GM18907 (cell line): ENCODE results near the gene KIFBP.
A peak's percentile ranks its signal among the peaks of the same experiment; 100 is the strongest.
"Not testable (repeated sequence)": the region's sequence is repeated elsewhere in the genome, so short reads cannot be mapped to it uniquely, and the experiment has no call there.

Experiments used
- ATAC-seq: cut with Tn5 transposase; IDR thresholded peaks from one replicate; pipeline ENCODE4 v1.9.1; 2021; ENCODE audit warnings: mild to moderate bottlenecking, moderate library complexity; ENCODE audit not compliant: unreplicated experiment

Gene KIFBP

GRCh38 chr10:68992636-68993440, 4.2 kb downstream of the KIFBP start:
- no peak for ATAC-seq

GRCh38 chr10:68997211-68997610, 8.6 kb downstream of the KIFBP start:
- no peak for ATAC-seq

DNA sequence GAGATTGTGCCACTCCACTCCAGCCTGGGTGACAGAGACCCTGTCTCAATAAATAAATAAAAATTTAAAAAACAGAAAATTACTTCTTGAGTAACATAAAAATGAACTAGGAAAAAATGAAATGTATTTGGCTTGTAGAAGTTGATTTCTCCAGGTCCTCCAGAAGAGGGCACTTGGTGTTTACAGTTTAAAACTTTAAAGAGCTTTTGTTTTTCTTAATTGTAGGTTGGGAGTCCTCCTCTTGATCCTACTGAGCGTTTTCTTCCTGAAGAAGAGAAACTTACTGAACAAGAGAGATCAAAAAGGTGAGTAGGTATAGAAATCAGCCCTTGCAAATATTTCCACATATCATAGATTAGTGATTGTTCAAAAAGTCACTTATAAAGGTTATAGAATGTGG, 16.2 kb downstream of the KIFBP start:
- ATAC-seq, result peak; percentile 45

DNA sequence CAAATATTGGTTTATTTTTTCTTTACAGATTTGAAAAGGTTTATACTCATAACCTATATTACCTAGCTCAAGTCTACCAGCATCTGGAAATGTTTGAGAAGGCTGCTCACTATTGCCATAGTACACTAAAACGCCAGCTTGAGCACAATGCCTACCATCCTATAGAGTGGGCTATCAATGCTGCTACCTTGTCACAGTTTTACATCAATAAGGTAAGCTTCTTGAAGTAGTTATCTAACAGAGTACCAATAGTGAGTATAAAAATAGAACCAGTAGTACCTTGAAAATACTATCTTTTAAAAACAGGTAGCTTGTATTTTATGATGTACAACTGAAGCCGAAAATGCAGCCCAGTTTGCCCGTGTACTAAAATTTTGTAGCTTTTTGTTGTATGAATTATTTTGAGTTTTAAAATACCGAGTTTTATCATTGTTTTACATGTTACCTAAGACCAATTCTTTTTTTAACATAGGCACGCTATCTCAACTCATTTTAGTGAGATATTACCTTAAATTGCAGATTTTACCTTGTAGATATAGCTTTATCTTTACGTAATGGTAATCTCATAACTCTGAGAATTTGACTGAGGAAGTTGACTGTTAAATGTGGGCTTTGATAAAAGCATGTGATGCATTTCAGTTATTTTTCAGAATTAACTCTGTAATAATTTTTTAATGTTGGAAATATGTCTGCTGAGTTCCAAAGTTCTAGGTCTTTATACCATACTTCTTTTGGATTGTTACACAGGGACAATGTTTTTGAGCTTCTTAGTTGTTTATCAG, 17.3 kb downstream of the KIFBP start:
- ATAC-seq, result no peak

GRCh38 chr10:69007260-69007659, 18.7 kb downstream of the KIFBP start:
- ATAC-seq, result no peak

GRCh38 chr10:69009360-69009759, 20.8 kb downstream of the KIFBP start:
- no peak for ATAC-seq

GRCh38 chr10:69010151-69010640, 21.6 kb downstream of the KIFBP start:
- ATAC-seq, result no peak

GRCh38 chr10:69012778-69013177, 24.2 kb downstream of the KIFBP start:
- ATAC-seq, result not testable (repeated sequence)

- no peak for ATAC-seq
Measured at GRCh38 chr10:69014171-69014570, 25.6 kb downstream of the KIFBP start.

DNA sequence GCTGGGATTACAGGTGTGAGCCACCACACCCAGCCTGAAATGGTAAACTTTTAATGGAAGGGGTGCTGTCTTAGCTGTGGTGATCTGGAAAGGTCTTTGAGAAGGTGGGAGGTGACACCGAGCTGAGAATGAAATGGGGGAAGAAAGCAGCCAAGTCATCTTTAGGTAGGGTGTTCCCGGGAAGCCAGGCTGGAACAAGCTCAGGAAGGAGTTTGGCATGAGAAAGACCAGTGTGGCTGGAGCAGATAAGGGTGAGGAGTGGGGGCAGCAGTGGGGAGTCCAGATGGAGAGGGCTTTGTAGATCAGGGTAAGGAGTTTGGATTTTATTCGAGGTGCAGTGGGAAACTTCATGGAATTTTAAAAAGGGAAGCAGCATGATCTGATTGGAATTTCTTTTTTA, 30.0 kb downstream of the KIFBP start:
- ATAC-seq, result no peak

GRCh38 chr10:69022611-69023010, 34.0 kb downstream of the KIFBP start:
- ATAC-seq, result no peak

DNA sequence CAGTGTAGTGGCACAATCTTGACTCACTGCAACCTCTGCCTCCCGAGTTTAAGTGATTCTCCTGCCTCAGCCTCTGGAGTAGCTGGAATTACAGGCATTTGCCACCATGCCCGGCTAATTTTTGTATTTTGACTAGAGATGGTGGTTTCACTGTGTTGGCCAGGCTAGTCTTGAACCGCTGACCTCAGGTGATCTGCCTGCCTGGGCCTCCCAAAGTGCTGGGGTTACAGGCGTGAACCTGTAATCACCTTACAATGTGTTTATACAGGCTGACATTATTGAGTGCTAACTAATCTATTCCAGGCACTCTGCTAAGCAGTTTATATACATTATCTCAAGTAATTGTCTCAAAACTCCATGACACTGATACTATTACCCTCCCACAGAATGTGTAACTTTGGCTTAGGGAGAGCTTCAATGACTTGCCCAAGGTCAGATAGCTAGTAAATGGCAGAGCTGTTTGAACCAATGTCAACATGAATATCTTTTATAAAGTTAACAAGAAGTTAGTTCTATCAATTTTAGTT, 36.8 kb downstream of the KIFBP start:
- ATAC-seq, result no peak

- no peak for ATAC-seq
Measured at GRCh38 chr10:69033256-69033655, 44.7 kb downstream of the KIFBP start.

GRCh38 chr10:69037489-69037888, 48.9 kb downstream of the KIFBP start:
- ATAC-seq, result no peak

GRCh38 chr10:69040904-69041303, 52.3 kb downstream of the KIFBP start:
- ATAC-seq, result not testable (repeated sequence)

DNA sequence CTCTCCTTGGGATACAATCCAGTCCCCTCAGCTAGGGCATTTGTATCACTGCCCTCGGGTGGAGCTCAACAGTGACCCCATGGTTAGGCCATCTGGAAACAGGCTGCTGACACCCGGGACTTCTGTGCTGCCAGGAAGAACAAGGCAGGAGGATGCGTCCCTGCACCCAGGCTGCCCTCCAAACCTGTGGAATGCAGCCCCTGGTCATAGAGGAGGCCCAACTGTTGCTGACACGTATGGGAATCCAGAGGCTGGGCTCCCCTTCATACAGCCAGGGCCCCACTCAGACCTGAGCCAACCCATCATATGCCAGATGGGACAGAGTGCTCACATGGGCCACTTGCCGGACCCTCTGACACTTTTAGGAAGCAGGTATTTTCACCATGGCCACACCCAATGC, 53.8 kb downstream of the KIFBP start:
- no peak for ATAC-seq

GRCh38 chr10:69042838-69043237, 54.2 kb downstream of the KIFBP start:
- no peak for ATAC-seq

DNA sequence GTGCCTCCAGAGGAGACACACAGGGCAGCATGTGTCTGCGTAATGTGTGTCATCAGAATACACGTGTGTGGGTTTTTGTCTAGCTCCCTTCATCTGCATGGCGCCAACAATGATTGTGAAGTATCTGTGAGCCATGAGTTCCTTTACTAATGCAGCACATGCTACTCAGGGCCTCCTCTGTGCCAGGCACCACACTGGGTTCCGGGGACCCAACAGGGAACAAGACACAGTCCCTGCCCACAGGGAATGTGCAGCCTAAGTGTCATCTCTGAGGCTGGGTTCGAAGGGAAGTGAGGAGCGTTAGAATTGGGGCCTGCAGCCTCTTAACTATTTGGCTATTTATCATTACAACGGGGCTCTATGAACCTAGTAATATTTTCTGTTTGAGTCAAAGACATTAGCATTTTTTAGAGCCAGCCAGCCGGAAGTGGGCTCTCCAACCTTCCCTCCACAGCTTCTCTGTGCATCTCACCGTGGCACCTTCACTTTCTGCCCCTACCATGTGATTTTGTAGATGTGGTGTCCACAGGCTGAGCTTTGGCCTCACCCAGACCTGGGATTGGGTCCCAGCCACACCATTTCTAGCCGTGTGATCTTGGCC, 55.4 kb downstream of the KIFBP start:
- ATAC-seq, result peak; percentile 59

- ATAC-seq, result peak; percentile 2
Measured at GRCh38 chr10:69044546-69044945, 55.9 kb downstream of the KIFBP start.

GRCh38 chr10:69045441-69046300, 57.1 kb downstream of the KIFBP start:
- ATAC-seq, result peak; percentile 59
